Measurements from ENCODE around the gene CERS3. TPM values are rescaled to one million over a fixed set of nuclear protein-coding genes. Genes with fewer than 3 reads are reported as not detected.

Gene CERS3
- total and polyA plus RNA-seq, 9 donors, result 0.02 to 0.48 (median 0.15) TPM; not detected in 4

- H3K27me3 ChIP-seq, result no peaks in the 10 kb centered on the region
- peaks cover 2% of the 10 kb centered on the region for H3K4me1 ChIP-seq (ENCODE audit: insufficient read depth)
- WGBS, 3 donors, result 54 to 57% (median 54%) methylated on average over 5 of the region's 5 CpGs
- no peak overlapping the region for H3K4me3 ChIP-seq
- no peaks in the 10 kb centered on the region for H3K36me3 ChIP-seq
- no peak overlapping the region for H3K27ac ChIP-seq
- no peak for DNase-seq
- no peak for TF ChIP-seq CTCF (IDR thresholded peaks at IDR 0.05)
- TF ChIP-seq EP300 (IDR thresholded peaks at IDR 0.05), result no peak
- no peak for TF ChIP-seq POLR2A (IDR thresholded peaks at IDR 0.05)
- H3K9me3 ChIP-seq, result no peaks in the 10 kb centered on the region
- intact Hi-C loops (cut with DNase I), result no loop called here
These were observed 11.9 kb downstream of the CERS3 start for GRCh38 chr15:100516643-100517512.

GRCh38 chr15:100515758-100516157 is 13.0 kb downstream of the CERS3 start:
- 65 to 85% (median 74%) methylated on average over 4 of the region's 4 CpGs for WGBS, 3 donors
- no peak for DNase-seq
- Histone ChIP-seq H3K27ac (no peak overlapping the region), H3K9me3 (no peaks in the 10 kb centered on the region), H3K4me1 (ENCODE audit: insufficient read depth) (peaks cover 2% of the 10 kb centered on the region), H3K27me3 (no peaks in the 10 kb centered on the region), H3K4me3 (no peak overlapping the region), H3K36me3 (no peaks in the 10 kb centered on the region)
- TF ChIP-seq CTCF (IDR thresholded peaks at IDR 0.05) (no peak), EP300 (IDR thresholded peaks at IDR 0.05) (no peak), POLR2A (IDR thresholded peaks at IDR 0.05) (no peak)
- intact Hi-C loops (cut with DNase I), result no loop called here

- TF ChIP-seq EP300 (IDR thresholded peaks at IDR 0.05) (no peak), POLR2A (IDR thresholded peaks at IDR 0.05) (no peak), CTCF (IDR thresholded peaks at IDR 0.05) (no peak)
- no peaks in the 10 kb centered on the region for H3K36me3 ChIP-seq
- H3K4me1 ChIP-seq (ENCODE audit: insufficient read depth), result peaks cover 4% of the 10 kb centered on the region
- H3K9me3 ChIP-seq, result no peaks in the 10 kb centered on the region
- intact Hi-C loops (cut with DNase I), result no loop called here
- no peak overlapping the region for H3K4me3 ChIP-seq
- DNase-seq, result no peak
- no peaks in the 10 kb centered on the region for H3K27me3 ChIP-seq
- no peak overlapping the region for H3K27ac ChIP-seq
- WGBS, 3 donors, result 29 to 43% (median 38%) methylated on average over 7 of the region's 7 CpGs
These were observed 20.0 kb downstream of the CERS3 start for GRCh38 chr15:100508641-100509300.

GRCh38 chr15:100502651-100503050 is 26.1 kb downstream of the CERS3 start:
- H3K36me3 ChIP-seq, result no peaks in the 10 kb centered on the region
- H3K9me3 ChIP-seq, result no peaks in the 10 kb centered on the region
- no peak for TF ChIP-seq POLR2A (IDR thresholded peaks at IDR 0.05)
- TF ChIP-seq EP300 (IDR thresholded peaks at IDR 0.05), result no peak
- no peak for TF ChIP-seq CTCF (IDR thresholded peaks at IDR 0.05)
- WGBS, 3 donors, result 62 to 71% (median 64%) methylated on average over 3 of the region's 3 CpGs
- intact Hi-C loops (cut with DNase I), result no loop called here
- no peaks in the 10 kb centered on the region for H3K27me3 ChIP-seq
- no peak overlapping the region for H3K4me3 ChIP-seq
- DNase-seq, result no peak
- H3K27ac ChIP-seq, result no peak overlapping the region
- H3K4me1 ChIP-seq (ENCODE audit: insufficient read depth), result no peaks in the 10 kb centered on the region
